ENCODE data around the gene GRM6.

DNA sequence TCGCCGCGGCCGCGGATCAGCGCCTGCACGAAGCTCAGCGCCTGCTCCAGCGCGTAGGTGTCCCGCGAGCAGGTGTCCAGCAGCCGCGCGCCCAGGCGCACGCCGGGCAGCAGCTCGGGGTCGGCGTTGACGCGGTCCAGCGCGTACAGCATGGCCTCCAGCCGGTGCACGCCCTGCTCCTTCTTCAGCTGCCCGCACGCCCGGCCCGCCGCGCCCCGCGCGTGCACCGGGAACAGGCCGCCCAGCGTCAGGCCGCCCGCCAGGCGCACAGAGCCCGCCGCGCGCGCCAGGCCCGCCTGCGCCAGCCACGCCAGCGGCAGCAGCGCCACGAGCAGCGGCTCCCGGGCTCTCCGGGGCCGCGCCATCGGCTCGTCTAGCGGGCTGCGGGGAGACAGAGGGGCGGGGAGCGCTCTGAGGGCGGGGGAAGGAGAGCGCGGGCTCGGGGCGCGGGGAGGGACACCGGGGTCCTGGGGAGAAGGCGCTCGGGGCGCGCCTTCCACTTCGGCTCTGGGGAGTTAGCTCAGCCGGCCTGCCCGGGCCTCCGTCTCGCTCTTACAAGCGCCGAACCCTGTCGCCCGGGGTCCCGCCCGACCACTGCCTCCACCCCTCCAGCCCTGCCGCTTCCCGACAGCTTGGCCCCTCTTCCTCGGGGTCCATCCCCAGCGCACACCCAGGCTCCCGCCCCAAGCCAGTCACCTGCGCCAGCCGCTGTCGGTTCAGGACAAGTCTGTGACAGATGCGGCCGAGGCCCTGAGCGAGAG is at the start of gene GRM6:
- TF ChIP-seq EZH2 (IDR thresholded peaks at IDR 0.05) (no peak), POLR2AphosphoS5 (IDR thresholded peaks at IDR 0.05; ENCODE audit: borderline replicate concordance, low read depth, low read length) (no peak)

All from SK-N-MC (cell line).